HG02642 (cell line): Measurements from ENCODE around the gene TBCD.
"Not testable (repeated sequence)": the region's sequence is repeated elsewhere in the genome, so short reads cannot be mapped to it uniquely, and the experiment has no call there.

ENCODE experiments used
- ATAC-seq: cut with Tn5 transposase; IDR thresholded peaks from one replicate; pipeline ENCODE4 v1.9.1; 2021; ENCODE audit warnings: mild to moderate bottlenecking; ENCODE audit not compliant: unreplicated experiment, poor library complexity

Gene TBCD

GRCh38 chr17:82959990-82960418 lies 208.1 kb downstream of the TBCD start:
- ATAC-seq: no peak

GRCh38 chr17:82960419-82961271 lies 208.8 kb downstream of the TBCD start:
- ATAC-seq: no peak

GRCh38 chr17:82961366-82962162 lies 209.7 kb downstream of the TBCD start:
- no peak for ATAC-seq

DNA sequence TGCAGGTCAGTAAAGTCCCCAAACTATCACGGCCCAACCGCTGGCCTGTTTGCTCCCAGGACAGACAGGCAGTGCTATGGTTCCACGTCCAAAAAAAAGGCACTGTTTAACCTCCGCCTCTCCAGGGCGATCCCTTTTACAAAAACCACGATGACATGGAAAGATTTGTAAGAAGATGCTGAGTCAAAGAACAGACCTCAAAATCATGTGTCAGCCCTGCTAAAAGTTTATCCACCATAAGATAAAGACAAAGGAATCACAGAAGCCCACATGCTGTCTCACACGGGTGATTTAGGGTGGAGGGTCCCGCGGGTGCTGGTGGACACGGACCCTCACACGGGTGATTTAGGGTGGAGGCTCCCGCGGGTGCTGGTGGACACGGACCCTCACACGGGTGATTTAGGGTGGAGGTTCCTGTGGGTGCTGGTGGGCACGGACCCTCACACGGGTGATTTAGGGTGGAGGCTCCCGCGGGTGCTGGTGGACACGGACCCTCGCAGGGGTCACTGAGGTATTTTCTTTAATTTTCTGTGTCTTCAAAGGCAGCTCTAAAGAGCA lies 210.4 kb downstream of the TBCD start:
- ATAC-seq: no peak

DNA sequence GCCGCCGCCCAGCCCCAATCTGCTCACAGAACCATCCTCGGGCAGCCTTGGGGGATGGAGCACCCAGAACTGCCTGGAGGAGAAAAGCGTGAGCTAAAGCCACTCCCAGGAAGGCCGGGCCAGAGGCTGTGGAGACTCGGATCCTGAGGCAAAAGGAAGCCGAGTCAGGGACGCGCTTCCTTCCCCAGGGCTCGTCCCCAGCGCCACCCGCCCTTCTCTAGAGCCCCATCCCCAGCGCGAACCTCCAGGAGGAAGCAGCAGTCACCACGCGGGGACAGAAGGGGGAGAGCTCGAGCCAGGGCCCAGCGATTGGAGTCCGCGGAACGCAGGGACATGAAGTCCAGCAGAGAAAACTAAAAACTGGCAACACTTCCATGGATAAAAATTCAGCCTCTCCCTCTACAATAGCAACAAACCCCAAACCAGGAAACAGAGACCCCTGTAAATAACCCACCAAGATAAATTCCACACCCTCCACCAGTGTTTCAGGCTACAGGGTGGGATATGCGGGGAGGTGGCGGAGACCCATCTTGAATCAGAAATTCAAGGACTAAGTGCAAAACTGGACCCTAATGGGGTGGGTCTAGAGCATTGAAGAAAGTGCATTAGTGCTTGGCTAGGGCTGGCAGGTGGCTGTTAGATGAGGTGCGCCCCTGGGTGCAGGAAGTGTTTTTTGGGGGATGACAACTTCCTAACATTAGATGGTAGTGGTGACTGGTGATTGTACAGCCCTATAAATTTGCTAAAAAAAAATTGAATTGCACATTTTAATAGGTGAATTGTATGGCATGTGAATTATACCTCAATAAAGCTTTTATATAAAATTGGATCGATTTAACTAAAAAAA lies 211.5 kb downstream of the TBCD start:
- ATAC-seq: no peak

DNA sequence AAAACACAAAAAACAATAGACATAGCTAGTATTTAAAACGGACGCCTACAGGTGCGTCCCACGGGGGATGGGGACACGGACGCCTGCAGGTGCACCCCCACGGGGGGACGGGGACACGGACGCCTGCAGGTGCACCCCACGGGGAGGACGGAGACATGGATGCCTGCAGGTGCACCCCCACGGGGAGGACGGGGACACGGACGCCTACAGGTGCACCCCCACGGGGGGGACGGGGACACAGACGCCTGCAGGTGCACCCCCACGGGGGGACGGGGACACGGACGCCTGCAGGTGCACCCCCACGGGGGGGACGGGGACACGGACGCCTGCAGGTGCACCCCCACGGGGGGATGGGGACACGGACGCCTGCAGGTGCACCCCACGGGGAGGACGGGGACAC lies 212.6 kb downstream of the TBCD start:
- ATAC-seq: not testable (repeated sequence)

- no peak for ATAC-seq
Measured at GRCh38 chr17:82964851-82965341, 213.0 kb downstream of the TBCD start.

- ATAC-seq: no peak
Measured at GRCh38 chr17:82965371-82965770, 213.5 kb downstream of the TBCD start.

- no peak for ATAC-seq
Measured at GRCh38 chr17:82966415-82966814, 214.6 kb downstream of the TBCD start.

DNA sequence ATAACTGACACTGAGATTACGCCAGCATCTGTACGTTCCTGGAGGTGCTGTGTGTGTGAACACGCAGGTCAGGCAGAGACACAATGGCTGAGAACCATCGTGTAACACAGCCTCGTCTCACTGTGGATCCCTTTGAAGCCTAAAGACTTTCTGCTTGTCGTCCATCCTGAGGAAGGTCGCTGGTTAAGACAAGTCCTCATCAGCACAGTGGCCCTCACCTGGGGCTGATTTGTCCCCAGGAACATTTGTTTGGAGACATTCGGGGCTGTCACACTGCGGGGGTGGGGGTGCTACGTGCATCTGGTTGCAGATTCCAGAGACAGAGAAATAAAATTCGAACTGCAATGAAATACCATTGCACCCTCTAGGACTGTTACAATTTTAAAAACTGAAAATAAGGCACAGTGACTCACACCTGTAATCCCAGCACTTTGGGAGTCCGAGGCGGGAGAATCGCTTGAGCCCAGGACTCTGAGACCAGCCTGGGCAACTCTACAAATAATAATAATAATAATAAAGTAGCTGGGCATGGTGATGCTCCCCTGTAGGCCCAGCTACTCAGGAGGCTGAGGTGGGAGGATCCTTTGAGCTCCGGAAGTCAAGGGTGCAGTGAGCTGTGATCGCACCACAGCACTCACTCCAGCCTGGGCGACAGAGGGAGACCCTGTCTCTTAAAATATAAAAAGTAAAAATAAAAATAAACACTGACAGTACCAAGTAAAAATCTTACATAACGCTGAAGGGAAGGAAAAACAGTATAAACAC lies 215.6 kb downstream of the TBCD start:
- no peak for ATAC-seq

- not testable (repeated sequence) for ATAC-seq
Measured at GRCh38 chr17:82968033-82968841, 216.4 kb downstream of the TBCD start.

- no peak for ATAC-seq
Measured at GRCh38 chr17:82970067-82970466, 218.2 kb downstream of the TBCD start.

- ATAC-seq: no peak
Measured at GRCh38 chr17:82970818-82971590, 219.1 kb downstream of the TBCD start.

DNA sequence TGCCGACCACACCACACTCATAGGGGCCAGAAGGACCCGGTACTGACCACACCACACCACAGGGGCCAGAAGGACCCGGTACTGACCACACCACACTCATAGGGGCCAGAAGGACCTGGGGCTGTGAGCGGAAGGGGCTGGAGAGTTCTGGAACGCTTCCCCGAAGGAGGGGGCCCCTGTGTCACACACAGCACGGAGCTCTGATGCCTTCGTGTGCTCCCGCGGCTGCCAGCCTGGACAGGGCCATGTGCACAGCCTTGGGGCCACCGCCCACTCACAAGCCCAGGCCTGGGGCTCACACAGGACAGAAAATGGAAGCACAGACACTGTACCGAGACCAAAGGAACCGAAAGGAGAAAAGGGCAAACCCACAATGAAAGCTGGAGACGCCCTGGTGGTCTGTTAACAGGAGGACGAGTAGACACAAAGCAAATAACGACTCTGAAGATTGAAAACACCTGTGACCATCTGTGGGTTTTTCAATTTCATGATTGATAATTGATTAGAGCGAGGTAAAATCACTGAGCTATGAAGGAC lies 221.0 kb downstream of the TBCD start:
- ATAC-seq: no peak

- ATAC-seq: no peak
Measured at GRCh38 chr17:82973456-82974135, 221.7 kb downstream of the TBCD start.

DNA sequence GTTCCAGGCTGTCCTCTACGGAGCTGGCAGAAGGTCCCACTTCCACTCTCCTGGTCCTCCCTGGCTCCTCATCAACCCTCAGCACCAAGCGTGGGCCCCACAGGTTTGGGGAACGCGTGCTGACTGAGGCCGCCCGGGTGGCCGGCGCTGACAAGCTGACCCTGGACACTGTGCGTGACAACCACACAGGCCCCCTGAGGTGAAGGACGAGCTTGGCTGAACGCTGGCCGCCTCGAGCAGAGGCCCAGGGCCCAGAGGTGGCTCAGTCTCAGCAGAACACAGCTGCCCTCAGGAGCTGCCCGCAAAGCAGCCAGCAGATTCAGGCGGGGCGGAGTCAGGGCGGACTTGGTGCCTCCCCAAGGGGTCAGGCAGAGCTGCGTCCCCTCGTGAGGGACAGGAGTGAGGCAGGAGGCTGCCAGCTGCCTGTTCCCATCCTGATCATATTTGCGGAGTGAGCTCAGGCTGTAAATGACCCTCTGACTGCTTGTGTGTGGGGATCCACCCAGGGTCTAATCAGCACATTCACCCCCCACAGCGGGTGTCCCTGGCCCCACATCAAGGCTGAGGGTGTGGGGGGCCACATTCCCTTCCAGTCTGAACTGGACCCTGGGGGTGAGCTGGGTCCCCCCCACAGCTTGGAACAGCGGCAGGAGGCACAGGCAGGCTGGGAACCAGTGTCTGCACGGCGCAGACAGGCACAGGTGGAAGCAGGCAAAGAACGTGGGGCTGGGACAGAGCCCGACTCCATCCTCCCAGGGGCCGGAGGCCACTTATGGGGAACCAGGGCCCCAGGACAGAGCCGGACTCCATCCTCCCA lies 222.5 kb downstream of the TBCD start:
- ATAC-seq: no peak
